DND-41 (cell line): ENCODE measurements around the gene FBXO5.

Source experiments
- EZH2 ChIP-seq: IDR thresholded peaks from 3 replicates; pipeline ENCODE4 v1.6.1; 2012; ENCODE audit warnings: borderline replicate concordance, low read depth, mild to moderate bottlenecking, moderate library complexity, low read length, inconsistent platforms; ENCODE audit not compliant: severe bottlenecking
- TF ChIP-seq, protein P1 (sequence below): IDR thresholded peaks from 2 replicates; pipeline ENCODE4 v1.5.1; 2012; ENCODE audit warnings: borderline replicate concordance, low read length, moderate library complexity, mild to moderate bottlenecking; ENCODE audit not compliant: poor library complexity, severe bottlenecking; ENCODE audit errors: extremely low read depth

DNA sequence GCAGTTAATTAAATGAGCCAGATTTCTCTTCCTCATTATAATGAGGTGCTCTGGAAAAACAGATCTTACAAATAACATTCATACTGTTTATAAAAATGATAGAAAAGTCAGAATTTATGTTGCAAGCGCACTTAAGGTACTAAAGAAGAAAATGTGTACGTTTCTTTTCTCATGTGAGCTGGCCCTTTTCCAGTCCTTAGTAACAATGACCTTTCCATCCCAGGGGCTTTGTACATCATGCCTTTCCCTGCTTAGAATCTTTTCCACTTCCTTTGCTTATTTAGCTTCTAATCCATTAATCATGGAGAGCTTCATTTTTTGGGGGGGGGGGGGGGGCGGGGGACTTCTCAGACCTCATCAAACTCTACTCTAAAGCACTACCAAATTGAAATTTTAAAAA is 4.8 kb downstream of the FBXO5 start:
- TF ChIP-seq, protein P1, sequence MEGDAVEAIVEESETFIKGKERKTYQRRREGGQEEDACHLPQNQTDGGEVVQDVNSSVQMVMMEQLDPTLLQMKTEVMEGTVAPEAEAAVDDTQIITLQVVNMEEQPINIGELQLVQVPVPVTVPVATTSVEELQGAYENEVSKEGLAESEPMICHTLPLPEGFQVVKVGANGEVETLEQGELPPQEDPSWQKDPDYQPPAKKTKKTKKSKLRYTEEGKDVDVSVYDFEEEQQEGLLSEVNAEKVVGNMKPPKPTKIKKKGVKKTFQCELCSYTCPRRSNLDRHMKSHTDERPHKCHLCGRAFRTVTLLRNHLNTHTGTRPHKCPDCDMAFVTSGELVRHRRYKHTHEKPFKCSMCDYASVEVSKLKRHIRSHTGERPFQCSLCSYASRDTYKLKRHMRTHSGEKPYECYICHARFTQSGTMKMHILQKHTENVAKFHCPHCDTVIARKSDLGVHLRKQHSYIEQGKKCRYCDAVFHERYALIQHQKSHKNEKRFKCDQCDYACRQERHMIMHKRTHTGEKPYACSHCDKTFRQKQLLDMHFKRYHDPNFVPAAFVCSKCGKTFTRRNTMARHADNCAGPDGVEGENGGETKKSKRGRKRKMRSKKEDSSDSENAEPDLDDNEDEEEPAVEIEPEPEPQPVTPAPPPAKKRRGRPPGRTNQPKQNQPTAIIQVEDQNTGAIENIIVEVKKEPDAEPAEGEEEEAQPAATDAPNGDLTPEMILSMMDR = no peak
- no peak for TF ChIP-seq EZH2
